NCI-H2107 (cell line): ENCODE data around the gene SYNPO2.
"Not testable (repeated sequence)": the region's sequence is repeated elsewhere in the genome, so short reads cannot be mapped to it uniquely, and the experiment has no call there.

Experiments used
- DNase-seq: peaks from one replicate; lab custom pipeline; 2025; lab: John Stamatoyannopoulos, UW

SYNPO2 gene

GRCh38 chr4:119067670-119068360 lies 179.2 kb downstream of the SYNPO2 start:
- DNase-seq, result not testable (repeated sequence)

DNA sequence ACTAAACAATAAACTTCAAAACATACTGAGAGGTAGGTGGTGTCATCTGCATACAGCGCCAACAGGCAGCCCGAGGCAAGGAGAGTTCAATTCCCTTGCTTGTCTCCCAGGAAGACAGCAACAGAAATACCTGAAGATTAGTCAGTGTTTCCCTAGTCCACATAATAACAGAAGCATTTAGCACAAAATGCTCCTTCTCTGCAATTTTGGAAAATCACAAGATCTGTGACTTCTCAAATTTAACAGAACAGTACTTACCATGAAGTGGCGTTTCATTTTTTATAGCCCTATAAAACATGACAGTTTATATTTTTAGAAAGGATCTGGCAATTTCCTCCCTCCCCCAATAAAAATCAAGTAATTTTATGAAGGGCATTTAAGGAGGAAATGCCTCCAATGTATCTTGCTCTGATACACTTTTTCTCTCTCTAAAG lies 179.9 kb downstream of the SYNPO2 start:
- DNase-seq, result no peak

GRCh38 chr4:119070301-119070700 lies 181.6 kb downstream of the SYNPO2 start:
- no peak for DNase-seq

DNA sequence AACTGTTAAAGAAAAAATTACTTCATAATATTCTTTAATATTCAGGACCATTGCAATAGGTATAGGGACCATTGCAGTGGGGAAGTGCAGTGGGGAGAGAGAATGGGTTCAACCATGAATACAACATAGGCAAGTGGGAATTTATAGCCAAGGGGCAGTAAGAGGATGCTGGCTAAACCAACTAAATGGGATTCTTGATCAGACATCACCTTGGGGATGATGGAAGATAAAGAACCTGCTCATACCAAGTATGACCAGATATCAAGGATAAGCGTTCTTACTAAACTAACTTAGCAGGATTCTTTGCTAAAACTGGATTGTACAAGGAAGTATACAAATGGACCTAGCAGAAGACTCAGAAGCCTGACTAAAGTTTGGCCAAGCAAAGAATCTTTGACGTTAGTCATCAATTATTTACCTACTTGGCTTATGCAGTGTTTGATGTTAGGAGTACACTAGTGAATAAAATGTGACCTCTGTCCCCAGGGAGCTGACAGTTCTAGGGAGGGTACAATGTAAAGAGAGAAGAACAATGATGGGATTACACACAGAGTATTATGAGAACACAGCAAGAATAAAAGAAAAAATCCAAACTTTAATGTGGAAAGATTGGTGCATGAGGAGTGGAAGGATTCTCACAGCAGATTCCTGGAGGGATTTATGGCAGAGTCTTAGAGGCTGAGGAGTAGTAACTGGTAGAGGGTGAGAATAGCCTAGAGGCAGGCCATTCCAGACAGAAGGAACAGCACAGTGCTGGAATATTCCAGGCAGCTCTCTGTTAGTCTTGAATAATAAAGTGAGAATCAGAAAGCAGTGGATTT lies 192.3 kb downstream of the SYNPO2 start:
- DNase-seq, result no peak

DNA sequence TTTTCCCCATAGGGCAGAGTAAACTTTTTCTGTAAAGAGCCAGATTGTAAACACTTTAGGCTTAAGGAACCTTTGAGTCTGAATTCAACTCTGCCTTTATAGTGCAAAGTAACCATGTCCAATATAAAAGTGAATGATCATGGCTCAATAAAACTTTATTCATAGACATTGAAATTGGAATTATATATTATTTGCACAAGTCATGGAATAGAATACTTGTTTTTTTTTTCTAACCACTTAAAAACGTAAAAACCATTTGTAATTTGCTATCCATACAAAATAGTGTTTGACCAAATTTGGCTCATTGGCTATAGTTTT lies 192.8 kb downstream of the SYNPO2 start:
- no peak for DNase-seq

DNA sequence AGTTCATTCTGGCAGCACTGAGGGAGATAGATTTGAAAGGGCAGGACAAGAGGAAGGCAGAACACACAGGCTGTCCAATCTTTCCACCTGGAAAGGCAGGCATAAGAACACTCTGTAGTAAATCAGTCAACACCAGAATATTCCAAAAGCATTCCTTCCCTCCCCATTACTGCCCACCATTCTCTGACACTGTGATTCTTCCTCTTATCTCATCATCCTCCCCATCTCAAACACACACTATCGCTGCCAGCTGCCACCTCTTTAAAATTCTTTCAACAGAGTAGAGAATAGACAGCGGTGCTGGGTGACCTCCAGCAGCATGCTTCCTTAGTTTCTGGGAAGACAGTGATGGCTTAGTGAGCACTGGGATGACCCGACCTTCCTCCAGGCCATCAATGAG lies 193.3 kb downstream of the SYNPO2 start:
- DNase-seq, result no peak

DNA sequence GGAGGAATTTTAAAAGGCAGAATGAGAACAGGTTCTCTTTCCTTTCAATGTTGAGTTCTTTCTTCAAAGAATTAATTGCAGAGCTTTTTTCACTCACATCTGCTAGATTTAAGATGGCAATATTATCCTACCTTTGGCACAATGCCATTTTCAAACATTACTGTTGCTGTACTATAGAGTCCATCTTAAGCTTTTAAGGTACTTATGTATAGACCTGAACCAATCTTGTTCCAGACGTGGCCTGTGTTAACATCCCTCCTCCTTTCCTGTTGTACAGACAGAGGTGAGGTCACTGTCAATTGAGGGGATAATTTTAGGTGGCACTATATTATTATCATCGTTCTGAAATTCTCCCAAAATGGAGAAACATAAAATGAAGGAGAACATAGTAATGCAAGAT lies 194.0 kb downstream of the SYNPO2 start:
- no peak for DNase-seq

DNA sequence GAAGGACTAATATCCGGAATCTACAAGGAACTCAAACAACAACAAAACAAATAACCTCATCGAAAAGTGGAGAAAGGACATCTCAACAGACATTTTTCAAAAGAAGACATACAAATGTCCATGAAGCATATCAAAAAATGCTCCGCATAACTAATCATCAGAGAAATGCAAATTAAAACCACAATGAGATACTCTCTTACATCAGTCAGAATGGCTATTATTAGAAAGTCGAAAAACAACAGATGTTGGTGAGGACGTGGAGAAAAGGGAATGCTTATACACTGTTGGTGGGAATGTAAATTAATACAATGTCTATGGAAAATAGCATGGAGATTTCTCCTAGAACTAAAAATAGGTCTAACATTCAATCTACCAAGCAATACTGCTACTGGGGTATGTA lies 195.9 kb downstream of the SYNPO2 start:
- no peak for DNase-seq

DNA sequence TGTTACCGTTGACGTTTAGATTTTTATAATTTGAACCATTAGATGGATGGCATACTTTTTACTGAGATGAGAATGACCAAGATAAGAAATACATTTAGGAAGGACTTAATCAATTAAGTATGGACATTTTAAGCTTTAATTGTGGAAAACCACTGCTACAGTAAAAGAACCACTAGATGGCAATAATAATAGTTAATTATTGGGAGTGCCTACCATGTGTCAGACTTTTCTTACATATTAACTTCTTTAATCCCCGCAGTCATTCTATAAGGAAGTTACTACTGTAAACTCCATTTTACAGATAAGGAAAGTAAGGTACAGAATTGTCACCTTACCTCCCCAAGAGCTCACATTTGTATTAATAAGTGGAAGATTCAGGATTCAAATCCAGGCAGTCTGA lies 198.5 kb downstream of the SYNPO2 start:
- no peak for DNase-seq

- DNase-seq, result no peak
Measured at GRCh38 chr4:119087656-119088055, 199.0 kb downstream of the SYNPO2 start.

- DNase-seq, result no peak
Measured at GRCh38 chr4:119093042-119093827, 204.6 kb downstream of the SYNPO2 start.

DNA sequence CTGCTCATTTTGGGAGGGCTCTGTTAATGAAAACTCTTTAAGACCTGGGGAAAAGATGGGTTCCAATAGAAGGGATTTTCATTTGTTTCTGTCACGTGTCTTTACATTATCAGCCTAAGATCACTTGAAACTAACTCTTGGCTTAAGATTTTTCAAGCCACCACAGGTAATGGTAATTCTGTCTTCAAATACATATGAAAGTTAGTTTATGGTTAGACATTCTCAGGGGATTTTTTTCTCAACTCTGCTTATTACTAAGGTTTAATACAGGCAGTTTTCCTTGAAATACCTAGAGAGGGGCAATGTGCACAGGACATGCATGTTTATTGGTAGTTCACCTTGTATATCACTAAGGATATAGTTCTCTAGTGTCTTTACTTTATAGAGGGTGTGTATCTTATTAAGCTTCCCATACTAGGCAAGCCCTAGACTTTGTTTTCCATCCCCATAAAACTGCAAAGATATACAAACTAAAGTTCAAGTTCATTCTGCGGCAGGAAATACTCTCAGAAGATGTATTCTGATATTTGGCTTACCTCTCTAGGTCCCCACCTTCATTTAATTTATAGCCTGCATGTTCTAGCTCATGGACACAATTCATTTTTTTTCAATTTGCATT lies 208.7 kb downstream of the SYNPO2 start:
- DNase-seq, result no peak

DNA sequence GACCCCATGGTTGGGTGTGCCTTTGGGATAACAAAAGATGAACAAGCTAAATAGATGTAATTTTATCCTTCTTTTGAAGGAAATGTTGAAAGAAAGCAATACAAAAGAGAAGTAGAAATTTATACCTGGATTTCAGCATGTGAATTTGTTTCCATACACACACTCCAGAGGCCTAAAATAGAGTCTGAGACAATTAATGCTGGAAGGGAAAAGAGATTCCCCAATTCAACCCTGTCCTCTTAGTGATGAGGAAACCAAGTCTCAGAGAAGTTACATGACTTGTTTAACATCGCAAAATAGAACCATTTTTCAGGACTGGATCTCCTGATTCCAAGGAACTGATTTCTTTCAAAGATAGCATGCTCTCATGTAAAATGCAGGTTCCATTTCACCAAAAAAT lies 209.7 kb downstream of the SYNPO2 start:
- no peak for DNase-seq

DNA sequence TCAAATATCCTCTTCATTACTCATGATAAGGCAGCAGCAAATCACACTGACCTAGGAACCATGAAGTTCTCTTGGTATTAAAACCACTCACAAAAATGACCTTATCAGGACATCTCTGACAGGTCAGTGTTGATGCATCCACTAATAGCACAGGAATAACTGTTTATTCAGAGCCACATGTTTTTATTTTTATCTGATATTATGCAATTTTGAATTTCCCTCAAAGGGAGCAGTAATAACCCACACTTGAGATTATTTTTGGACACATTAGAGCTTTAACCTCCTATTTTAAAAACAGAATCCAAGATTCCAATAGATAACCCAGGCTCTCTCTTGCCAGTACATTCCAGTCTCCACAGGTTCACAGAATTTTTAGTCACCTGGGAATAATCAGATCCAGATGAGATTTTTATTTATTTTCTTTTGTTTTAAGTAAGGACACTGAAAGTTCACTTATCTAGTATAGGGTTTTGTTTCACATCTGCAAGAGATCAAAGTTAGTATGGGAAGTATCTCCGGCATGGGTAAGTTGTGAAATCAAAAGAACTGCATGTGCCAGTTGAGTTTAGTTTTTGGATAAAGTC lies 210.7 kb downstream of the SYNPO2 start:
- no peak for DNase-seq

DNA sequence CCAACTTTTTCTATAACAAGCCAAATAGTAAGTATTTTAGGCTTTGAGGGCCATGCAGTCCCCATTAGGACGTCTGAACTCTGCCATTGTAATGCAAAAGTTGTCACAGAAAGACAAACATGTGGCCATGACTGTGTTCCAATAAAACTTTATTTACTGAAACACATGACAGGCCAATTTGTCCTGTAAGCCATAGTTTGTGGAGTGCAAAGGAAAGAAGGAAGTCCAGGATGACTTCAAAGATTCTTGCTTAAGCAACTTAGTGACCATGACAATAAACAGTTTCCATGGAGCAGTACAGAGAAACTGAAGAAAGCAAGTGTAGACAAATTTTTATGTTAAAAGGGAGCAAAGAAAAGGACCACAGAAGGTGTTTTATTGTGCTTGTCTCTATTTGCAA lies 212.0 kb downstream of the SYNPO2 start:
- no peak for DNase-seq

GRCh38 chr4:119103263-119103662 lies 214.6 kb downstream of the SYNPO2 start:
- no peak for DNase-seq

DNA sequence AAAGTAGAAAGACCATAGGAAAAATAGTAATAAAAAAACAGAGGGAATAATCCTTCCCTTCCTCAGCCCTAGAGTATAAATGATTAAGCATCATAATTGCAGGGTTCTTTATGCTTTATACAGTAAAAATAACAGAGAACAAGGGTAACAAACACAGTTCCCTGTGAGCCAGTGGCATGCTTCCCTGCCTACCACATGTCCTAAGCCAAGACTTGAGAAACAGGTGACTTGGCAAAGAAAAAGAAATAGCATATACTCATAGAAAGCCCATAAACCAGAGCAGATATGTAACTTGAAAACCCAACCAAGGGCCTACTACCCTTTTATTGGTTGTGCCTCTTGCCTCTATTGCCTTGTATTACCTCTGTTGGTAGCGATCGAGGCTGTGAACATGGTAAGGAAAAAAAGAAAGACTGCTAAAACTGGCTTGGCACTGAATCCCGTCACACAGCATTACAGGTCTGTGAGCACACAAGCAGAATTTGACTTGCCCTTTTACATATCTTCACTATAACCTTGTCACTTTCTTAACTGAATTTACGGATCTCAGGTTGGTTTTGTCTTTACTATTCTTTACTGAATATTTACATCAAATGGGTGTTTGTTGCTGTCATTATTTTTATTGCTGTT lies 216.1 kb downstream of the SYNPO2 start:
- no peak for DNase-seq

DNA sequence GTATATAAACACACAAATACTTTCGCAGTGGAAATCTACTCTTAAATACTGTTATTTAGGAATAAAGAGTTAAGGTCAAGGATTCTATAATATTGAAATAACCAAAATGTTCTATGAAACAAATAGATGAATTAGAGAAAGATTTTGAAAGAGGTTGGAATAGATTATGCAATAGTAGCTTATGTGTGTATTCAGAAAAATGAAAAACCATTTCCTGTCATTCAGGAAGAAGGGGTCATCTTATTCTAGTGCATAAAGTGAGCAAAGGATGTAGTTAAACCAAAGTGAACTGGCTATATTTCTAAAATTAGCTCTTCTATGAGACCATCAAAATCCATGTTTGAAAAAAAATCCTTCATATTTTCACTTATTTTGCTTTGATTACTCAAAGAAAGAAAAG lies 217.0 kb downstream of the SYNPO2 start:
- DNase-seq, result no peak

DNA sequence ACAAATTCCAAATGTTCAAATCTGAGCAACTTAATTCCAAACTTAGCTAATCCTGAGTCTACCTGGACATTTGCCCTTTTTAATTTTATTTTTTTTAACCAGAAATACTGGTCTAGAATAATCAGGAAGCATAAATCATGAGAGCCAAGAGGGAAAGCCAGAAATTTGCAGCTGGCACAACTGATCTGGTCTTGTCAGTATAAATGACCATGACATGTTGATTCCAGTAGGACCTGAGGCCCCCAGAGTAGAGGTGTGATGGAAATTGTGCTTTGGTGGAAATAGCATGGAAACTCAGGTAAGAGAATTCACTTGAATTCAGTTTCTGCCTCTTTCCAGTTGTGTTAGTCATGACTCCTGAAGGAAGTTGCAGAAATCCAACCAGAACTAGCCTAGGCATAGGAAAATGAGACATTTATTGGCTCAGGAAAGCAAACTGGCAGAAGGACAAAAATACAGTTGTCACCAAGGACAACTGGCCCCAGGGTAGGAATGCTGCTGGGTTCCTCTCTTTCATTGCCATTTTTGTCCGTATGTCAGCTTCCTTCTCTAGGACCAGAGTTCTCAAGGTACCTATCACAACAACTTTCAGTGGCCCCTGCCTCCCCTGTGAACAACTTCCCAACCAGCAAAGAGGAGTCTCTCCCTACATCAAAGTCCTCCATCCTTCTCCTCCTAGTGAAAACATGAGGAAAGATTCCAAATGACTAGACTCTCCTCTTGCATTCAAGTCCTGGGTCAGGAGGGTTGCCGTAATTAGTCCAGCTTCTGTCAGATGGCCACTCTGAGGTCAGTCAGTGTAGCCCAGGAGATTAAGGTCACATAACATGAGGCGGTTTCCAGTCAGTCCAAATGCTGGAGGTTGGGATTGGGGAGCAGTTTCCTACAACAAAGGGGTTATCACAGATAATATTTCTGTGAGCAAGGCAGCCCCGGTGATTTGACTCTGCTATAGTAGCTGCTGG lies 217.7 kb downstream of the SYNPO2 start:
- no peak for DNase-seq

DNA sequence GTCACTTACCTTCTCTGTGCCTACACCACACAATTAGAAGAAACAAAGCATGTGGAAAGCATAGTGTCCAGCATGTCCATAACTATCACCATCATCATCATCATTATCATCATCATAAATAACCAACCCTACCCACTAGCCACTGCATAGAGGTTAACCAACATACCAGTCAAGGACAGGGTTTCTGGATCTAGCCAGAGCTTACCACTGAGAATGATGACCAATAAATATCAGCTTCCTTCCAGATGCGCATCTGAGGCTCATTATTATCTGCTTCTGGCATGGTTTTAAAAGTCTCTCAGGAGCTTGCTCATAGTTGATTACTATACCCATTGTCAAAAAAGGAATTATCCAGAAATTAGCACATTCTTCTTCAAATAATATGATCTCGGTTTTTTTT lies 221.5 kb downstream of the SYNPO2 start:
- no peak for DNase-seq
